Heart left ventricle (tissue), 13 donors: ENCODE data around the gene RPGRIP1L.

Source experiments
- POLR2A ChIP-seq, 2 donors: fragments of 450-650 bp; IDR thresholded peaks; one replicate each; pipeline ENCODE4 v1.6.1; 2017; ENCODE audit warnings: antibody characterized with exemption in 2 of 2, mild to moderate bottlenecking in 2 of 2, moderate library complexity in 2 of 2
- TF ChIP-seq, protein P1 (sequence below), 12 donors: fragments of 200-600 bp; sonication (generic) in 4 of 12; IDR thresholded peaks; one replicate each; pipeline versions ENCODE4 v1.5.0 to v1.8.0; 2018 to 2022; ENCODE audit warnings: antibody characterized with exemption in 12 of 12, mild to moderate bottlenecking in 5 of 12
- donor health status: ischemic (EF 13 %, LVEDD 7.1; RV severe dilation, severe dysfunction).
- donor health status: DM: no; HTN: yes; CAD: no.
- donor health status: DM: no; HTN: no; CAD: no.
- donor health status: ischemic (EF 25% LVEDD 6.9; RV normal size, moderate dysfunction).
- donor health status: ischemic (EF 25% LVEDD 5.7; RV mildly dilated, moderate dysfunction).
- donor health status: ischemic (EF 35%, LVEDD 5.7; RV mildly dilated, moderate dysfunction).
- donor health status: nonischemic (EF 11% LVEDD 7.7; RV severe dilation, severe dysfunction).
- donor health status: DM: yes; HTN: yes; CAD: no.
- donor health status: PGD.
- donor health status: ischemic (EF 29% LVEDD 5.4; RV normal size, mild dysfunction).
- donor health status: nonischemic (EF 23%, LVEDD 6.1; RV moderate dilation, normal function).

DNA sequence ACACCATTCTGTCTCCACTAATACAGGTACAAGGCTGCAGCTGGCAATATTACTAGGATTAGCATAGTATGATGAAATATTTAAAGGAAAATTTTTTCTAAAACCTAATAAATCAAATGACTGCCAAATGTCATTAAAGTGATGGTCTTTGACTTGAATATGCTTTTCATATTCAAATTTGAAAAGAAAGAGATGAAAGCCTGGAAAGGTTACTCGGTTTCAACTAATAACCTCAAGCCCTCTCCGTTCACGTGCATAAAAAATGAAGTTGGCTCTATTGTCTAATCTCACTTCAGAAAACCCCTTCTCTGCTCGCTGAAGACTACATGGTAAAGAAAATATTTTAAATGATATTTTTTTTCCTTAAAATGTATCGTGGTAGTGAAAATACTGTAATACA is 83.2 kb downstream of the RPGRIP1L start:
- TF ChIP-seq, protein P1, sequence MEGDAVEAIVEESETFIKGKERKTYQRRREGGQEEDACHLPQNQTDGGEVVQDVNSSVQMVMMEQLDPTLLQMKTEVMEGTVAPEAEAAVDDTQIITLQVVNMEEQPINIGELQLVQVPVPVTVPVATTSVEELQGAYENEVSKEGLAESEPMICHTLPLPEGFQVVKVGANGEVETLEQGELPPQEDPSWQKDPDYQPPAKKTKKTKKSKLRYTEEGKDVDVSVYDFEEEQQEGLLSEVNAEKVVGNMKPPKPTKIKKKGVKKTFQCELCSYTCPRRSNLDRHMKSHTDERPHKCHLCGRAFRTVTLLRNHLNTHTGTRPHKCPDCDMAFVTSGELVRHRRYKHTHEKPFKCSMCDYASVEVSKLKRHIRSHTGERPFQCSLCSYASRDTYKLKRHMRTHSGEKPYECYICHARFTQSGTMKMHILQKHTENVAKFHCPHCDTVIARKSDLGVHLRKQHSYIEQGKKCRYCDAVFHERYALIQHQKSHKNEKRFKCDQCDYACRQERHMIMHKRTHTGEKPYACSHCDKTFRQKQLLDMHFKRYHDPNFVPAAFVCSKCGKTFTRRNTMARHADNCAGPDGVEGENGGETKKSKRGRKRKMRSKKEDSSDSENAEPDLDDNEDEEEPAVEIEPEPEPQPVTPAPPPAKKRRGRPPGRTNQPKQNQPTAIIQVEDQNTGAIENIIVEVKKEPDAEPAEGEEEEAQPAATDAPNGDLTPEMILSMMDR (IDR thresholded peaks at IDR 0.05) = no peak
- no peak for TF ChIP-seq POLR2A (IDR thresholded peaks at IDR 0.05)
